ENCODE measurements around the gene OXA1L. TPM values are rescaled to one million over a fixed set of nuclear protein-coding genes. Genes with fewer than 3 reads are reported as not detected.

OXA1L gene
- total RNA-seq, 2 experiments from 2014 or later, result 136 to 148 TPM

- no peak for ATAC-seq
These were observed 48.6 kb downstream of the OXA1L start, which contains the start of gene SLC7A7 for GRCh38 chr14:22814941-22815713. Gene SLC7A7 (minus strand): TSS chr14:22815435. CDS start chr14:22813398, 2,037 bp downstream.

GRCh38 chr14:22819151-22819988 is 52.9 kb downstream of the OXA1L start:
- POLR2A ChIA-PET, result interaction anchor here (0.5 to 1.1 kb wide), 2 partner anchors 11 to 126 kb away, joined by 5 to 13 read pairs; no protein-coding TSS in a partner anchor
- ATAC-seq (peak; percentile 68), DNase-seq (no peak)
- CTCF ChIA-PET, result interaction anchor here (0.6 to 2.0 kb wide), 13 partner anchors 11 to 900 kb away, joined by 3 to 6 read pairs (median 4); no protein-coding TSS in a partner anchor
- Mint-ChIP-seq H3K4me3 (no peak overlapping the region), H3K36me3 (ENCODE audit: low read depth) (no peaks in the 10 kb centered on the region), H3K27me3 (peaks cover 5% of the 10 kb centered on the region), H3K27ac (no peak overlapping the region), H3K9me3 (ENCODE audit: low read depth) (no peaks in the 10 kb centered on the region), H3K4me1 (peaks cover 27% of the 10 kb centered on the region)
- intact Hi-C loops (cut with DNase I, micrococcal nuclease), result no loop called here

More at GRCh38 chr14:22814941-22815713, 48.6 kb downstream of the OXA1L start, which contains the start of gene SLC7A7:
- intact Hi-C loops (cut with DNase I, micrococcal nuclease), result no loop called here
- CTCF ChIA-PET, result interaction anchor here (0.6 to 1.6 kb wide), 6 partner anchors 15 to 897 kb away, joined by 3 to 5 read pairs (median 3); partner anchors contain the start of gene DAD1
- no peak within 1 kb of the TSS for H3K4me3 Mint-ChIP-seq
- H3K36me3 Mint-ChIP-seq (ENCODE audit: low read depth), result no peaks in the 10 kb centered on the region
- H3K9me3 Mint-ChIP-seq (ENCODE audit: low read depth), result no peaks in the 10 kb centered on the region
- DNase-seq, result no peak
- POLR2A ChIA-PET, result no interaction called here
- H3K4me1 Mint-ChIP-seq, result peaks cover 19% of the 10 kb centered on the region
- no peak within 1 kb of the TSS for H3K27ac Mint-ChIP-seq
- H3K27me3 Mint-ChIP-seq, result peaks cover 2% of the 10 kb centered on the region

GRCh38 chr14:22820731-22821130 is 54.2 kb downstream of the OXA1L start:
- Mint-ChIP-seq H3K27ac (no peak overlapping the region), H3K27me3 (peaks cover 5% of the 10 kb centered on the region), H3K36me3 (ENCODE audit: low read depth) (no peaks in the 10 kb centered on the region), H3K9me3 (ENCODE audit: low read depth) (no peaks in the 10 kb centered on the region), H3K4me3 (no peak overlapping the region), H3K4me1 (peaks cover 30% of the 10 kb centered on the region)
- ChIA-PET CTCF (interaction anchor here (0.6 to 4.5 kb wide), 5 partner anchors 10 to 251 kb away, joined by 3 to 27 read pairs (median 3); no protein-coding TSS in a partner anchor), POLR2A (no interaction called here)
- ATAC-seq (no peak), DNase-seq (no peak)
- intact Hi-C loops (cut with DNase I, micrococcal nuclease), result loop anchor here in 1 of 2 experiments (10.0 kb wide), 1 partner anchor 164 kb away; the partner anchor contains the start of gene AJUBA

- Mint-ChIP-seq H3K36me3 (ENCODE audit: low read depth) (no peaks in the 10 kb centered on the region), H3K27me3 (peaks cover 5% of the 10 kb centered on the region), H3K4me1 (peaks cover 27% of the 10 kb centered on the region), H3K4me3 (no peak overlapping the region), H3K27ac (no peak overlapping the region), H3K9me3 (ENCODE audit: low read depth) (no peaks in the 10 kb centered on the region)
- ChIA-PET POLR2A (no interaction called here), CTCF (interaction anchor here (0.5 to 10.6 kb wide), 10 partner anchors 9 to 251 kb away, joined by 3 to 148 read pairs (median 3); no protein-coding TSS in a partner anchor)
- intact Hi-C loops (cut with DNase I, micrococcal nuclease), result loop anchor here (2.0 to 10.0 kb wide), 3 partner anchors 161 to 251 kb away; partner anchors contain the start of gene AJUBA (in 2 of the 2)
- ATAC-seq (no peak), DNase-seq (no peak)
These were observed 54.9 kb downstream of the OXA1L start for GRCh38 chr14:22821193-22822015.

GRCh38 chr14:22822016-22822570 is 55.6 kb downstream of the OXA1L start:
- Mint-ChIP-seq H3K36me3 (ENCODE audit: low read depth) (no peaks in the 10 kb centered on the region), H3K4me3 (peak overlapping the region; percentile 55), H3K4me1 (peaks cover 27% of the 10 kb centered on the region), H3K27ac (no peak overlapping the region), H3K27me3 (peaks cover 5% of the 10 kb centered on the region), H3K9me3 (ENCODE audit: low read depth) (no peaks in the 10 kb centered on the region)
- intact Hi-C loops (cut with DNase I, micrococcal nuclease), result loop anchor here (2.0 to 10.0 kb wide), 3 partner anchors 161 to 251 kb away; partner anchors contain the start of gene AJUBA (in 2 of the 2)
- DNase-seq, result no peak
- POLR2A ChIA-PET, result interaction anchor here (0.6 to 1.1 kb wide), 3 partner anchors 15 to 261 kb away, joined by 3 to 9 read pairs (median 4); no protein-coding TSS in a partner anchor
- CTCF ChIA-PET, result interaction anchor here (0.5 to 10.6 kb wide), 26 partner anchors 8 to 1113 kb away, joined by 3 to 148 read pairs (median 5); partner anchors contain the start of genes MMP14 and PRMT5
- no peak for ATAC-seq

Other genes with a start within 250 kb of the OXA1L start
- 100 to 1,000 TPM; 265 to 302 TPM for gene DAD1, start 177.5 kb upstream of the OXA1L start, total RNA-seq
- gene ABHD4, start 168.4 kb upstream of the OXA1L start, total RNA-seq, result 10 to 100 TPM in 1 of 2 experiments, 1 to 10 TPM in 1; 8.3 to 10.5 TPM
- not detected for gene OR6J1, start 122.3 kb upstream of the OXA1L start, total RNA-seq
- gene SLC7A7, start 48.7 kb downstream of the OXA1L start, total RNA-seq, result under 1 TPM; 0.50 to 0.72 TPM
- gene MRPL52, start 63.2 kb downstream of the OXA1L start, total RNA-seq, result 100 to 1,000 TPM; 115 to 136 TPM
- gene MMP14, start 69.9 kb downstream of the OXA1L start, total RNA-seq, result 1 to 10 TPM; 2.0 to 2.1 TPM
- gene LRP10, start 105.1 kb downstream of the OXA1L start, total RNA-seq, result 10 to 100 TPM; 36.3 to 41.8 TPM
- under 1 TPM; 0.33 to 0.48 TPM for gene REM2, start 116.5 kb downstream of the OXA1L start, total RNA-seq
- 10 to 100 TPM; 61.6 to 68.6 TPM for gene RBM23, start 152.5 kb downstream of the OXA1L start, total RNA-seq
- gene PRMT5, start 162.7 kb downstream of the OXA1L start, total RNA-seq, result 100 to 1,000 TPM; 121 to 151 TPM
- gene HAUS4, start 190.4 kb downstream of the OXA1L start, total RNA-seq, result 10 to 100 TPM; 62.5 to 84.4 TPM
- 1 to 10 TPM; 2.9 to 3.2 TPM for gene AJUBA, start 215.9 kb downstream of the OXA1L start, total RNA-seq
- 10 to 100 TPM; 10.7 to 11.5 TPM for gene C14orf93, start 243.5 kb downstream of the OXA1L start, total RNA-seq

Measured in activated CD4-positive, alpha-beta T cell treated with anti-CD3 and anti-CD28 coated beads for 36 hours (primary cell).